Right lobe of liver (tissue), 6 donors: ENCODE measurements around the gene HBQ1. TPM values are rescaled to one million over a fixed set of nuclear protein-coding genes. Genes with fewer than 3 reads are reported as not detected.
"Not testable (repeated sequence)": the region's sequence is repeated elsewhere in the genome, so short reads cannot be mapped to it uniquely, and the experiment has no call there.

Source experiments
- ATAC-seq, 4 donors: fragments of 200-7000 bp; cut with Tn5 transposase; one replicate each; pipeline ENCODE4 v1.9.1; 2020; ENCODE audit warnings: mild to moderate bottlenecking in 4 of 4, moderate library complexity in 4 of 4
- DNase-seq, 3 donors: peaks; one replicate each; pipeline ENCODE4 v3.0.0-alpha.2; 2020
- H3K27ac ChIP-seq, 3 donors: fragments of 200-600 bp; one replicate each; pipeline ENCODE4 v1.8.0; 2022
- H3K27me3 ChIP-seq, 2 donors: fragments of 200-600 bp; one replicate each; pipeline ENCODE4 v1.8.0; 2022
- H3K36me3 ChIP-seq, 4 donors: fragments of 200-600 bp; sonication (generic) in 1 of 4; one replicate each; pipeline versions ENCODE4 v1.5.1 to v1.8.0; 2017 to 2022; ENCODE audit warnings: control low read depth in 1 of 4
- H3K4me1 ChIP-seq, 4 donors: fragments of 200-600 bp; sonication (generic) in 1 of 4; one replicate each; pipeline versions ENCODE4 v1.5.1 to v1.8.0; 2017 to 2022; ENCODE audit warnings: control low read depth in 1 of 4
- H3K4me3 ChIP-seq, 3 donors: fragments of 200-600 bp; one replicate each; pipeline ENCODE4 v1.8.0; 2022
- H3K9me3 ChIP-seq, 4 donors: fragments of 200-600 bp; sonication (generic) in 1 of 4; one replicate each; pipeline versions ENCODE4 v1.5.1 to v1.8.0; 2017 to 2022; ENCODE audit warnings: control low read depth in 1 of 4
- POLR2A ChIP-seq: fragments of 450-650 bp; IDR thresholded peaks from one replicate; pipeline ENCODE4 v1.6.1; 2017; ENCODE audit warnings: antibody characterized with exemption, mild to moderate bottlenecking
- WGBS: methylation state at CpG from one replicate; pipeline ENCODE4 v1.1.6; 2018; ENCODE audit warnings: low coverage, low lambda C conversion rate; ENCODE audit not compliant: insufficient coverage; ENCODE audit errors: missing lambda C conversion rate; 5-methylcytosine and 5-hydroxymethylcytosine counted together
- intact Hi-C, 2 donors: fragments of 100-400 bp; cut with DNase I; formaldehyde crosslinking; loops; one replicate each; pipeline versions ENCODE4 v1.11.2 to v1.14.1; 2022
- total RNA-seq, 6 experiments: library from RNA; depleted of rRNA in 2 of 6; stranded (reverse); fragments of >200 nt in 2 of 6; fragmentation: NEBNext Ultra II Directional in 3 of 6; extraction: Animal tissue kit (Norgen Biotek cat#: 25700) in 3 of 6; gene quantifications; one replicate each; pipeline versions ENCODE4 v1.1.0 to v1.2.4, GENCODE V29; 2016 to 2023
- TF ChIP-seq, protein P1 (sequence below), 4 donors: fragments of 200-600 bp in 3 of 4; fragments of 450-650 bp in 1 of 4; IDR thresholded peaks; one replicate each; pipeline versions ENCODE4 v1.5.1 to v1.8.0; 2016 to 2022; ENCODE audit warnings: antibody characterized with exemption in 4 of 4, mild to moderate bottlenecking in 2 of 4
- donor health status: DM: no; HTN: yes; CAD: no.
- donor health status: DM: no; HTN: no; CAD: no.
- donor health status: DM: no; HTN: no; CAD: no.
- donor health status: DM: no; HTN: yes; CAD: no.
- donor health status: DM: no; HTN: yes; CAD: no.

The HBQ1 gene
- total RNA-seq, 6 experiments from 2014 or later, result 0.47 TPM; not detected in 5

DNA sequence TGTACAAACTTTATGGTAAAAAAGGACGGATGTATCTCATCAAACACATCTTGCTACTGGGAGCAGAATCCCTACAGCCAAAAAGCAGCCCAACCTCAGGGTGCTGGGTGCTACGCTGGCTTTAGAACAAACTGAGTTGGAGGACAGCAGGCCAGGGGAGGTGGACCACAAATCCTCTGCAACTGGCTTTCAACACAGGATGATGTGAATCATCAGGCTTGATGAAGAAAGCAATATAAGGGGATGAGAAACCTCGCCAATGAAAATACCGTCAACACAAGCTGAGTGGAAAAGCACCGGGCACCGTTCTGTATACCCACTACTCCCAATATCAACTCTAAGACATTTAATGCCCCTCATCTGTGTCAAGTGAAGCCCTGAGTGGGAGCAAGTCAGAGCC is 14.3 kb downstream of the HBQ1 start:
- intact Hi-C loops, result no loop called here
- WGBS, result 100% methylated on average over 1 of the region's 6 CpGs
- no peak overlapping the region for H3K27ac ChIP-seq
- no peaks in the 10 kb centered on the region for H3K27me3 ChIP-seq
- no peaks in the 10 kb centered on the region for H3K9me3 ChIP-seq
- no peak for DNase-seq
- peaks cover 8 to 96% (median 42%) of the 10 kb centered on the region in 4 donors for H3K36me3 ChIP-seq
- ATAC-seq, result no peak
- TF ChIP-seq POLR2A, result no peak
- TF ChIP-seq, protein P1, sequence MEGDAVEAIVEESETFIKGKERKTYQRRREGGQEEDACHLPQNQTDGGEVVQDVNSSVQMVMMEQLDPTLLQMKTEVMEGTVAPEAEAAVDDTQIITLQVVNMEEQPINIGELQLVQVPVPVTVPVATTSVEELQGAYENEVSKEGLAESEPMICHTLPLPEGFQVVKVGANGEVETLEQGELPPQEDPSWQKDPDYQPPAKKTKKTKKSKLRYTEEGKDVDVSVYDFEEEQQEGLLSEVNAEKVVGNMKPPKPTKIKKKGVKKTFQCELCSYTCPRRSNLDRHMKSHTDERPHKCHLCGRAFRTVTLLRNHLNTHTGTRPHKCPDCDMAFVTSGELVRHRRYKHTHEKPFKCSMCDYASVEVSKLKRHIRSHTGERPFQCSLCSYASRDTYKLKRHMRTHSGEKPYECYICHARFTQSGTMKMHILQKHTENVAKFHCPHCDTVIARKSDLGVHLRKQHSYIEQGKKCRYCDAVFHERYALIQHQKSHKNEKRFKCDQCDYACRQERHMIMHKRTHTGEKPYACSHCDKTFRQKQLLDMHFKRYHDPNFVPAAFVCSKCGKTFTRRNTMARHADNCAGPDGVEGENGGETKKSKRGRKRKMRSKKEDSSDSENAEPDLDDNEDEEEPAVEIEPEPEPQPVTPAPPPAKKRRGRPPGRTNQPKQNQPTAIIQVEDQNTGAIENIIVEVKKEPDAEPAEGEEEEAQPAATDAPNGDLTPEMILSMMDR (IDR thresholded peaks at IDR 0.05), result no peak
- no peaks in the 10 kb centered on the region for H3K4me1 ChIP-seq
- H3K4me3 ChIP-seq, result no peak overlapping the region

GRCh38 chr16:200388-200787 is 20.1 kb downstream of the HBQ1 start:
- Histone ChIP-seq H3K27me3 (no peaks in the 10 kb centered on the region), H3K9me3 (no peaks in the 10 kb centered on the region), H3K27ac (no peak overlapping the region), H3K36me3 (peaks cover 10 to 81% (median 36%) of the 10 kb centered on the region in 4 donors), H3K4me1 (no peaks in the 10 kb centered on the region), H3K4me3 (no peak overlapping the region)
- intact Hi-C loops, result no loop called here
- TF ChIP-seq, protein P1 (IDR thresholded peaks at IDR 0.05), result no peak
- no peak for TF ChIP-seq POLR2A
- WGBS, result no CpG with 5 or more reads among the region's 5 CpGs
- DNase-seq, result no peak
- no peak for ATAC-seq

- H3K27ac ChIP-seq, result no peak overlapping the region
- no peaks in the 10 kb centered on the region for H3K27me3 ChIP-seq
- no peaks in the 10 kb centered on the region for H3K4me1 ChIP-seq
- 91% methylated on average over 4 of the region's 4 CpGs for WGBS
- no peak overlapping the region for H3K4me3 ChIP-seq
- no peaks in the 10 kb centered on the region for H3K9me3 ChIP-seq
- peaks cover 10 to 81% (median 40%) of the 10 kb centered on the region in 4 donors for H3K36me3 ChIP-seq
- ATAC-seq (no peak), DNase-seq (no peak)
- TF ChIP-seq, protein P1 (IDR thresholded peaks at IDR 0.05), result no peak
- no peak for TF ChIP-seq POLR2A
- intact Hi-C loops, result no loop called here
These were observed 23.0 kb downstream of the HBQ1 start for GRCh38 chr16:203246-203645.

DNA sequence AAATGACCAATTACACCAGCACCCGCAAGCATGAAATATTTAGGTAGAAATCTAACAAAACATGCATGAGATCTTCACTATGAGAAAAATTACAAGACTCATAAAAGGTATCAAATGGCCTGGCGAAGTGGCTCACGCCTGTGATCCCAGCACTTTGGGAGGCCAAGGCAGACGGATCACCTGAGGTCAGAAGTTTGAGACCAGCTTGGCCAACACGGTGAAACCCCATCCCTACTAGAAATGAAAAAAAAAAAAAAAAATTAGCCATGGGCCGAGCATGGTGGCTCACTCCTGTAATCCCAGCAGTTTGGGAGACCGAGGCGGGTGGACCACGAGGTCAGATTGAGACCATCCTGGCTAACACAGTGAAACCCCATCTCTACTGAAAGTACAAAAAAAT is 23.8 kb downstream of the HBQ1 start:
- H3K27ac ChIP-seq, H3K4me3 ChIP-seq, H3K9me3 ChIP-seq, H3K4me1 ChIP-seq, intact Hi-C loops, ATAC-seq, H3K27me3 ChIP-seq, DNase-seq: not testable (repeated sequence)
- WGBS, result 85% methylated on average over 8 of the region's 9 CpGs
- peaks cover 3 to 81% (median 38%) of the 10 kb centered on the region in 4 donors for H3K36me3 ChIP-seq

DNA sequence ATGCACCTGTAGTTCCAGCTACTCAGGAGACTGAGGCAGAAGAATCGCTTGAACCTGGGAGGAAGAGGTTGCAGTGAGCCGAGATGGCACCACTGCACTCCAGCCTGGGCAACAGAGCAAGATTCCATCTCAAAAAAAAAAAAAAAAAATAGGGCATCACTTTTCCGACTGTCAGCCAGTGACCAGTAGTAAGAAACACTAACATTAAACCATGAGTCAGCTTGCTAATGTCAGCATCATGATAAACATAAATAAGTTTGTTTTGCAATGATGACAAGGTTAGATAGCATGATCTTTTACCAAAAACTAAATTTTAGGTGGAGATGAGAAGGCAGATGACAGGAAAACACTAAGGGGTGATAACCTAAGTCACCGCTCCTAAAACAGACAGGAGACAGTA is 29.1 kb downstream of the HBQ1 start:
- H3K4me1 ChIP-seq, DNase-seq, ATAC-seq, H3K27me3 ChIP-seq, H3K4me3 ChIP-seq, H3K9me3 ChIP-seq, intact Hi-C loops, H3K27ac ChIP-seq: not testable (repeated sequence)
- peaks cover 0 to 68% (median 27%) of the 10 kb centered on the region in 4 donors for H3K36me3 ChIP-seq
- 76% methylated on average over 3 of the region's 4 CpGs for WGBS

DNA sequence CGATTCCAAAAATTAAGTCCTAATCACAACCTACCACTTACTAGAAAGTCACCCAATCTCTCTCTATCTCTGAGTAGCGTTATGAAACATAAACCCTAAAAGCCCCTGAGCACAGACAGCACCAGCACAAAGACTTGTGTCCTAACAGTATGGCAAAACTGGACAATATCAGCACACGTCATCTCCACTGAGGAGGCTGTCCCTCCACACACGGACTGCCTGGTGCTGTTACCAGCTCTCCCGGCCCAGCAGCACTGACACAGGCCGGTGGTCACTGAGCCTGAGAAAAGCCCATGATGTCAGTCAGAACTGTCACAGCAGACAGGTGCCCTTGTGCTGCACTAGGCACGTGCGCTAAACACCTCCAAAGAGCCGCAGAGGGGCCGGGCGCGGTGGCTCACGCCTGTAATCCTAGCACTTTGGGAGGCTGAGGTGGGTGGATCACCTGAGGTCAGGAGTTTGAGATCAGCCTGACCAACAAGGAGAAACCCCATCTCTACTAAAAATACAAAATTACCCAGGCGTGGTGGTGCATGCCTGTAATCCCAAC is 31.4 kb downstream of the HBQ1 start:
- DNase-seq, H3K27ac ChIP-seq, H3K9me3 ChIP-seq, H3K4me3 ChIP-seq, intact Hi-C loops, H3K27me3 ChIP-seq, ATAC-seq, H3K4me1 ChIP-seq: not testable (repeated sequence)
- peaks cover 0 to 65% (median 15%) of the 10 kb centered on the region in 4 donors for H3K36me3 ChIP-seq
- WGBS, result 81% methylated on average over 5 of the region's 14 CpGs
